Glomerular visceral epithelial cell (primary cell): ENCODE results near the gene PSMB11.

Experiments used
- DNase-seq: peaks from one replicate; pipeline ENCODE4 v3.0.0-alpha.2; 2016; ENCODE audit errors: extremely low spot score

Gene PSMB11

DNA sequence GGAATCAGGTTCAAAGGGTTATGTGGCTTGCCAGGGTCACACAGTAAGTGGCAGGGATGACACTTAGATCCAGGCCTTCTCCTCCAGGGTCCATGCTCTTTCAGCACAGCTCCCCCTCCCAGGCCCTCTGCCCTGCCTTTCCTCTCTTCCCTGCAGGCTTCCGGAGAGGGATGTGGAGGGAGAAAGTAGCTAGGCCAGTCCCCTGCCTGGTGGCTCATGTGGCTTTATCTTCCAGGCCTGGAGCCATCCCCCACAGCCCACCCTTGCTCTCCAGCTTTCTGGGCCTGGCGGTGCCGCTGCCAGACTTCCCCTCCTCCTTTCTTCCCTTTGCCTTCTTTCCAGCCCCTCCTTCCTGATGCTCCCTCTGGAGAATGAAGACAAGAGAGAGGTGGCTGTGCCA, 1.7 kb downstream of the PSMB11 start:
- DNase-seq, result no peak

DNA sequence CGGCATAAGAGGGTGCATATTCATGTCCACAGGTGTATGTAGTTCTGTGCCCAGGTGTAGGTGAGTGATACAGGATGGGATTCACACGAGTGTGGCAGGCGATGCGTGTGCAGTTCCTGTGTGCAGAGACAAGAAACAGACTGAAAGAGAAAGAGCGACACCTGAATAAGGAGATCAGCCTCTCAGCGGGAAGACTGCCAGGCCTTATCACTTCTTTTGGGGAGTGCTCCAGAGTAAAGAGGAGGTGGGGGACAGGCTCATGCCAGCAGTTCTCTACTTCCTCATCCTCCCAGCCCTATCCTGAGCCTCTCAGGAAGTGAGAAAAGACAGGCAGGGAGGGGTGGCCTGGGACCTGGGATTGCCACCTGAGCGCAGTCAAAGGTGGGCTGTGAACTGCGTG, 2.8 kb downstream of the PSMB11 start:
- no peak for DNase-seq

DNA sequence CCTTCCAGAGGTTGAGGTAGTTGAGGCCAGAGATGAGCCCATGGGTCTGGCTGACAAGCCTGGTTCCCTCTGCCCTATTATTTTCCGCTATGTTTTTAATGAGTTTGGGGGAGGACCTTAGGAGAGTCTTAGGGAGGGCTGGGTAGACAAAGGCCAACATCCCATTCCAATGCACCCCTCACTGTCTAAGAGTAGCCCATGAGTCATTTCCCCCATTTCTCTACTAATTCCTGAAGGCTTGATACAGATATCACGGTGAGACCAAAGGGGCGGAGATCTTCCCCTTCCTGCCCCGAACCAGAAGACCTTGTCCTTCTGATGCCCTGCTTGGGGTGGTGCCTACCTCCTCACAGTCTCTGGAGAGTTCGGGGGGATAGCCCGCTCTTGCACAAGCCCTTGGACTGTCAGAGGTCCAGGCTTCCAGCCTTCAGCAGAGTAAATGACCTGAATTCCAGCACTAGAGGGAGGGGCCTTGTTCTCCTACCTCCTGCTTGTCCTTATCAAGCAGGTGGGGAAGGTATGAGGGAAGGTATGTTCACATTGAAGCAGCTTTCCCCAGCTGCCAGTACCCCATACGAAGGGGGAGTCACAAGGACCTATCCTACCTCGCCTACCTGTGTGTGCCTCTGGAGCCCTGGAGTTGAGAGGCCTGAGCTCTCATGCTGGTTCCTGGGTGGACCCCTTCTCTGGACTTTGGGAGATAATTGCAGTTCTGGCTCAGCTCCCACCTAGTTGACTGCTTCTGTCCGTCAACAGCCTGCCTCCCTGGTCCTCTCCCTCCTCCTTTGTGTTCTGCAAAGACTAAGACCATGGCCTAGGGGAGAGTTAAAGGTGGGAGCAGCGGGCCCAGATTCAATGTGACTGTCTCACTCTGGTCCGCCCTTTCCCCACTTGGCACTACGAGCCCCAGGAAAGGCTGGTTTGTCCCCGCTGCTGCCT, 3.7 kb downstream of the PSMB11 start:
- DNase-seq, result no peak

DNA sequence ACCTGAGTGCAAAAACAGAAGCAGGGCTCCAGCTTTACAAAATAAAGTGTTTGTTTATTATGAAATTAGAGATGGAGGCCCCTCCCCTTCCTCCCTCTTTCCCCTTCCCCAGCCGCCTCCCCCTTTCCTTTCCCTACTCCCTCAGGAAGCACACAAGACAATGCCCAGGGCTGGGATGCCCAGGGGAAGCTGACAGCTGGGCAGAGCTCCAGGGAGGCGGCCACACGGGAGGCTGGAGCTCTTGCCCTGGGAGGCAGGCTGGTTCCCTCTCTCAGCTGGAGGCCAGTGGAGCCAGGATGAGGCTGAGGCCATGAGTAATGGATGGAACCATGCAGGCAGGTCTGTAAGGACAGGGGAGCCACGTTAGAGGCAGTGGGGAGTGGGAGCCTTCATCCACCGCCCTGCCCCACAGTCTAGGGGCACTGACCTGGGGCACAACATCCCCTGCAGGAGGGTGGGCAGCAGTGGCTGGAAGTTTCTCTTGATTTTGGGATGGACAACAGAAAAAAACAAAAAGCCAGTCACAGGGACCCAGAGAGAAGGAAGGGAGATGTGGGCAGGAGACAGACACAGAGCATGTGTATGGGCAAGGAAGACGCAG, 5.1 kb downstream of the PSMB11 start:
- peak; percentile 20 for DNase-seq

DNA sequence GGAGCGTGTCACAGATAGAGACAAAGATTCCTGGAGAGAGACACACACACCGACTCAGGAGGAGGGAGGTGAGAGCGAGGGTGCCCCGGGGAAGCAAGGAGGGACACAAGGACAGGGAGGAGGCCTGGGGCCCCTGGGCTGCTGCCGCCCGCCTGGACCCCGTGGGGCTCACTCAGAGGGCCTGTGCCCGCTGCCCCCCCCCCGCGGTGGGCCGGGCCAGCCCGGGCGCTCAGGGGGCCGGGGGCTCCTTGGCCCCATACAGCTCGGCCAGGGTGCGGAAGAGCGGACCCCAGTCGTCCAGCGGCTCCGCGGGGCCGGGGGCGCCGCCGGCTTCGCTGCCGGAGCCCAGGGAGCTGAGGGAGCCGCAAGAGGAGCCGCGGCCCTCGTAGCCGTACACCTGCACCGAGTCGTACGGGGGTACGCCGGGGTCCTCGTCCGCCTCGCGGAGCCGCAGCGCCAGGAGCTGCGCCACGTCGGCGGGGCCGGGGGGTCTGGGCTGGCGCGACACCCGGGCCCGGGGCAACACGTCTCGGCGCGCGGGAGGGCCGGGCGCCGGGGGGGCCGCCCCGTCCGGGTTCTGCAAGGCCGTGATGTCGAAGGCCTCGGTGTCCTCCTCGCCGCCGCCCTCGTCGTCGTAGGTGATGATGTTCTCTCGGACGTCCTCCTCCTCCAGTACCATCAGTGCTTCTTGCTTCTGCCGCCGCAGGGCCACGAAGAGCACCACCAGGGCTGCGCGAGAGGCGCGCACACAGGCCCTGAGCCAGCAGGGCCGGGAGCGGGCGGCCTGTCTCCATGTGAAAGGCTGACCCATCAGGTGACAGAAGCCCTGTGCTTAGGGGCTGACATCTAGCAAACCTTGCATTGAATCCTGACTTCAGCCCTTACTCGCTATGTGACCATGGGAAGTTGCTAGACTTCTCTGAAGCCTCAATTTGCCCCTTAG, 6.0 kb downstream of the PSMB11 start:
- DNase-seq, result no peak

DNA sequence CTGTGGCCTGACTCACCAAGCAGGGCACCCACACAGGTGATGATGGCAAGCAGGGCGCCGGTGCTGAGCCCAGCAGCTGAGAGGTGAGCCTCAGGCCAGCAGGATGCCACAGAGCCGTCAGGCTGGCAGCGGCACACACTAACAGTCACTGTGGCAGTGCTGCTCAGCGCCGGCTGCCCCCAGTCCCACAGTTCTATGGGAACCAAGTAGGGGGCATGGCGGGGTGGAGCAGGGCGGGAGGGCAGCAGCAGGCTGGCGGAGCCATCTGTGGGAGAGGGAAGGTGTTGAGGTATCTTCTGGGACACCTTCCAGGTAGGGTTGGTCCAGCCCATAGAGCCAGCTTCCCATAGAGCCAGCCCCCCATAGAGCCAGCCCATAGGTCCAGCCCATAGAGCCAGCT, 7.0 kb downstream of the PSMB11 start:
- DNase-seq, result no peak

DNA sequence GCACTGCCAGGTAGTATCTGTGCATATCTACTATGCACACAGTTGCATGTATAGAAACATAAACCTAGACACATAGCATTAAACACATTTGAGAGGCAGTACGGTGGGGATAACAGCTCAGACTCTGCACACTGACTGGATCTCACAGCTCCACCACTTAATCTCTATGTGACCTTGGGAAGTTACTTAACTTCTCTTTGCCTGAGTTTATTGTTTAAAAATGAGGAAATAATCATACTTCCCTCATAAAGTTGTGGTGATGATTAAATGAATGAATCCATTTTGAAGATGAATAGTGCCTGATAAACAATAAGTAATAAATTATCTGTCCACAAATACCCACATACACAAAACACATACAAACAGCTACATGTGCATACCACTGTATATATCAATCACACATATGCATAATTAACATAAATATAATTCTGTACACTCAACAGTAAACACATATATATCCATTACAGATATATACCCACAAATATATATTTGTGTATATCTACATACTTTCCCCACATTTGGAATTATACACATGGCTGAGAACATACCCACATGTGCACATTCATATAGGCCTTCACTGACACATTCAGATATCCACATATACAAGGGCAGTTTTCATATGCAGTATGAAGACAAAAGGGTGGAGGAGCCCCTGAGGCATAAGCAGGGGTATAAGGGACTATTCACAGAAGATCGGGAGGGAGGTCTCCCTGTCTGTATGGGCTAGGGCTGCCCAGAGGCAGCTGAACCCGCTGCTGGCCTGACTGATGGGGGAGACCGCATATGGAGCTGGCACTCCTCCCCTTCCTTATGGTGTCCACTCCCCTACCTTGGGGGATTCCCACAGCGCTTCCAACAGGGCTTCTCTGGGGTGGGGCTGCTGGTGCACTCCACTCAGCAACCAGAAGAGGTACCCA, 9.4 kb downstream of the PSMB11 start:
- DNase-seq, result no peak

DNA sequence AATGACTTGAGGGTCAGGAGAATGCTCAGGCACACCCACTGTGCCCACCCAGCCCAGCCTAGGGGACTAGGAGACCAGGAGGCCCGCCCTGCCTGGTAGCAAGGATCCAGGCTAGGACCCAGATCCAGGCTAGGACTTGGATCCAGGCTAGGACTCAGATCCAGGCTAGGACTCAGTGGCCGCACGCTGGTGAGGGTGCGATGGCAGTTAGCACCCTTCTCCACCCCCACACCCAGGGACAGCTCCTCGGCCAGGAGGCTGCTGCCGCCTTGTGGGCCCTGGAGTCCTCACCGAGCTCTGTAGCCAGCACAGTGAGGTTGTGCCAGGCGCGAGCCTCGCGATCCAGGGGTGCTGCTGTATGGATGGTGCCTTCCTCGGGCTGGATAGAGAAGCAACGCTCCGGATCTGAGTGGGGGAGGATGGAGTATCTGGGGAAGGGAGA, 10.2 kb downstream of the PSMB11 start:
- DNase-seq, result no peak

DNA sequence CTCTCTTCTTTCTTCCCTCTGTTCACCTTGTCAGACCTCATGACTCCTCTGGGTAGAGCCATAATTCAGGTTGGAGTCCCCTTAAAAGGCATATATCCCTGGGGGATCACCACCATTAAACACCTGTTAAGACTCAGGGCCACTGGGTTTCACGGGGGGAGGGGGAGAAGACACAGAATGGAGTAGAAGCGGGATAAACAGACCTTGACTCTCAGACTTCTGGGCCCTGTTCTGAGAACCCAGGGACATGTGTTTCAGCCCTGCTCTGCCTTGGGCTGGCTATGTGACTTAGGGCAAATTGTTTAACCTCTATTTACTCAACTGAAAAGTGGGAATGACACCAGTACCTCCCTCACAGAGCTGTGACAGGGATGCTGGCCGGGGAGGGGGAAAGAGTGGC, 10.7 kb downstream of the PSMB11 start:
- DNase-seq, result no peak

DNA sequence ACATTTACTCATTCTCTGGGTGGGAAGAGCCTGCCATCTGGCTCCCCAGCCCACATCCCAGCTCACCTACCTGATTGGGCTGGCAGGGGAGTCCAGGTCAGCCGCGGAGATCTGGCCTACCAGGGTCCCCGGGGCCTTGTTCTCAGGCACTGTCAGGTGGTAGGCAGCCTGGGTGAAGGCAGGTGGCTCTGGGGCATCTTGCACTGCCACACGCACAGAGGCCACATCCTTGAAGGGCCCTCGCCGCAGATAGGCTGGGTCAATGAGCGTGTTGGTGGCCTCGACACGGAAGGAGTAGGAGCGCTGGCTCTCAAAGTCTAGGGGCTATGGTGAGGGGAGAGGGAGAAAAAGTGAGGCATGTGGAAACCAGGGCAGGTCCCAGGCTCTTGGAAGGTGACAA, 11.4 kb downstream of the PSMB11 start:
- no peak for DNase-seq

DNA sequence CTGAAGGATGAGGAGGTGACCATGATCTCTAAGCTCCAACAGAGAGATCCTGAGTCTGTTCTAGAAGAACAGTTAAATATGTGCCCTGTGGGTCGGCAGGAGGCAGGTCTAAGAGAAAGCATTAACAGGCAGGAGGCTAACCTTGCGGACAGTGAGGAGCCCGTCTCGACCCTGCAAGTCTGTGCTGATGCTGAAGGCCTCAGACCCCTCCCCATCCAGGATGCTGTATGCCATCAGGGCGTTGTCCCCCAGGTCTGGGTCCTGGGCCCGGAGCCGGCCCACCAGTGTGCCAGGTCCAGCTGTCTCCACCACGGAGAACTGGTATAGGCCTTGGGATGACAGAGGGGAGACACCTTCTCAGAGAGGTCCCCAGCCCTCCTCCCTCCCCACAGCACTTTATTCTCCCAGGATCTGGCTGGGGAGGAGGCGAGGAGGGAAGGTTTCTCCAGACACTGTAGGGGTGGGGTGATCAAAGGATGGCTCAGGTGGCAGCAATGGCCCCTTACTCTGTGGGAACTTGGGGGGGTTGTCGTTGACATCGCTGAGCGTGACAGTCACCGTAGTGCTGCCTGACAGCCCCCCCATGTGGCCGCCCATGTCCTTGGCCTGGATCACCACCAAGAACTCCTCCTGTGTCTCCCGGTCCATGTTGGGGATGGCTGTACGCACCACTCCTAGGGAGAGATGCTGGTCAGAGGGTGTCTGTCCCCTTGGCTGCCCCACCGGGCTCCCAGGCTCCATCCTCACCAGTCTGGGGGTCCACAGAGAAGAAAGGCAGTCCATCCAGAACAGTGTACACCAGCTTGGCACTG, 12.2 kb downstream of the PSMB11 start:
- no peak for DNase-seq

DNA sequence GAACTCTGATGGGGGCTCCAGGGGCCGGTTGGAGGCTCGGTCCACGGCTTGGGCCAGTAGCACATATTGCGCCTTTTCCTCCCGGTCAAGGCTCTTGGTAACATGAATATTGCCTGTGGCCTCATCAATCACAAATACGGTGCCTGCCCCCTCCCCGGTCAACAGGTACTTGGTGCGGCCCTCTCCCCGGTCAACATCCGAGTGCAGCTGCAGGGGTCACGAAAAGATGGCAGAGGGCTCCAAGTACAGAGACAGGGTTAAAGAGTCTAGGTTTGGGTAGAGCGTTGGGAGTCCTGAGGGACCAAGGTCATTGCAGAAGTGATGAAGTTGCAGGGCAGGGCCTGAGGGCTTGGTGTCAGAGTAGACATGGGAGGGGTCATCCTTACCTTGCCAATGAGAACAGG, 13.1 kb downstream of the PSMB11 start:
- DNase-seq, result no peak

DNA sequence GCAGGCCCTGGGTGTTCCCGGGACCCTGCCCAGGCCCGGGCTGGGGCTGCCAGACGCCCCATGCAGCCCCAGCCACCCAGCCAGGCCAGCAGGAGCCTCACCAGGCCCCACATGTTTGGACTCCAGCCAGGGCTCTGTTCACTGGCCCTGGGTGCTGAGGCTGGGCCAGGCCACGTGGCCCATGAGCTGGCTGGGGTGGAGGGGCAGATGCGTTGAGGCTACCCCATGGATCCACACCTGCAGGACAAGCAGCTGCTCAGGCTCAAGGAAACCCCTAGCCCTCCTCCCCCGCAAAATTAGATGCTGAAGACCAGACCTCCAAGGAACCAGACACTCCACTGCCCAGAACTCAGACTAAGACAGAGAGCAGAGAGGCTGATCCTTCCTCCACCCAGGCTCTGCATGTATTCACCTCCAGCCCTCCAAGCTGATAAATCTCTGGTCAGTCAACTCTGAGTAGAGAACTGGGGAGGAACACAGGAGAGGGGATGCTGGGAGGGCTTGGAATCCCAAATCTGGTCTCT, 13.7 kb downstream of the PSMB11 start:
- DNase-seq, result peak; percentile 46

DNA sequence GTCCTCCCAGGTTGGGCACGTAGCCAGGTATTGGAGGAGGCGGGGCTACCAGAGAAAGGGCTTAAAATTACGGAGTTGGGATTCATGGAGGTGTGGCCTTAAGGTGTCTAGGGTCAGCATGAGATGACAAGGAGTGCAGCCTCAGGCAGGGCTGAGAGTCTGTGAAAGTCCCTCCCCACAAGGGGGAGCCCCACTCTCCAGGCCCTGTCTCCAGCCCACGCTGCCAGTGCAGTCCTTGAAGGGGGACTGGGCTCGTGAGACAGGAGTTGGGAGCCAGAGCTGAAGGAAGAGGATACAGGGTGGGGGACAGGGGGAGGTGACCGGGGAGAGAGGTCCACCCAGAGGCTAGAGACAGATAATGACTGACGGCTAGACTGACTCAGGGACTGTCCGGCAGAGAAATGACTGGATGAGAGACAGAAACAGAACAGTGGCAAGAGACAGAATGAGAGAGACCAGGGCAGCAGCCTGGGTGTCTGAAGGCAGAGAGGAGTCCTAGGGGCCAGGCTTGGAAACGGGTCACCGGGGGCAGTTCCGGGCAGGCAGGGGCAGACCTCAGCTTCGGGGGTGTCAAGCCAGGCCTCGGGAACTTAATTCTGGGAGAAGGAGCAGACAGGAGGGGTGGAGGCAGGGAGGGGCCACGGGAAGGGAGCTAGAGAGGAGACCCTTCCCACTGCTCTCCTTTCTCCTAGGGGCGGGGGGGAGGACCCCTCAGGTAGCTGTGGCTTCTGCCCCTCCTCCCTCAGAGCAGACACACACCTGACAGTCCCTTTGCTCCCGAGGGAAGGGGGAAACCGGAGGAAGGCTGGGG, 14.3 kb downstream of the PSMB11 start:
- DNase-seq, result peak; percentile 84

DNA sequence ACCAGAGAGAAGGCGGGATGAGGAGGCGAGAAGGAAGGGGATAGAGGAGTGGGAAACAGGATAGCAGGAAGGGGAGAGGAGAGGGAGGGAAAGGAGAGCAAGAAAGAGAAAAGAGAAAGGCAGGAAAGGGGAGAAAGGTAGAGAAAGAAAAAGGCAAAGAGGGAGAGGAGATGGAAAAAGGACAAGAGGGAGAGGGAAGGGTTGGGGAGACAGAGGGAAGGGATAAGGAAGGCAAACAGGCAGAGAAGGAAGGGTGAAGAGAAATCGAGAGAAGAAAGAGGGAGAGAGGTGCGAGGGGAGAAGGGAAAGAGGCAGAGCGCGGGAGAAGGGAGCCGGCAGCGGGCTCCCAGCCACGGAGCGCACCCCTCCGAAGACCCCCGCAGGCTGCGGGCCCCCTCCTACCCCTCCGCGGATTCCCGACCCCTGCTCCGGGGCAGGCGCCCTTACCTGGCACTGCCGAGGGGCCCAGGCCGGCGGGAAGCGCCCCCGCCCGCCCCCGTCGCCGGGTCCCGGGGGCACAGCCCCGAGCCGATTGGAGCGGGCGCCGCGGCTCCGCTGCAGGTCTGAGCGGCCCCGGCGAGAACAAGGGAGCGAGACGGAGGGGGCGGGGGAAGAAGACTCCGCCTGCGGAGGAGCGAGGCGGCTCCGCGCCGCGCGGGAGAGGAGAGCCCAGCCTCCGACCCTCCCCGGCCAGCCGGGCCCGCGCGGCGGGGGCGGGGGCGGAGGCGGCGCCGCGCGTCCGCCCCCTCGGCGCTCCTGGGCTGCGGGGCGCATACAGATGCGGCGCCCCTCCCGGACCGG, 15.1 kb downstream of the PSMB11 start, which contains the start of gene CDH24:
Gene CDH24 (minus strand): TSS at position 565 of the 801 bp plus-strand sequence. CDS start 1,787 bp downstream, outside the sequence.
- DNase-seq, result peak; percentile 85

DNA sequence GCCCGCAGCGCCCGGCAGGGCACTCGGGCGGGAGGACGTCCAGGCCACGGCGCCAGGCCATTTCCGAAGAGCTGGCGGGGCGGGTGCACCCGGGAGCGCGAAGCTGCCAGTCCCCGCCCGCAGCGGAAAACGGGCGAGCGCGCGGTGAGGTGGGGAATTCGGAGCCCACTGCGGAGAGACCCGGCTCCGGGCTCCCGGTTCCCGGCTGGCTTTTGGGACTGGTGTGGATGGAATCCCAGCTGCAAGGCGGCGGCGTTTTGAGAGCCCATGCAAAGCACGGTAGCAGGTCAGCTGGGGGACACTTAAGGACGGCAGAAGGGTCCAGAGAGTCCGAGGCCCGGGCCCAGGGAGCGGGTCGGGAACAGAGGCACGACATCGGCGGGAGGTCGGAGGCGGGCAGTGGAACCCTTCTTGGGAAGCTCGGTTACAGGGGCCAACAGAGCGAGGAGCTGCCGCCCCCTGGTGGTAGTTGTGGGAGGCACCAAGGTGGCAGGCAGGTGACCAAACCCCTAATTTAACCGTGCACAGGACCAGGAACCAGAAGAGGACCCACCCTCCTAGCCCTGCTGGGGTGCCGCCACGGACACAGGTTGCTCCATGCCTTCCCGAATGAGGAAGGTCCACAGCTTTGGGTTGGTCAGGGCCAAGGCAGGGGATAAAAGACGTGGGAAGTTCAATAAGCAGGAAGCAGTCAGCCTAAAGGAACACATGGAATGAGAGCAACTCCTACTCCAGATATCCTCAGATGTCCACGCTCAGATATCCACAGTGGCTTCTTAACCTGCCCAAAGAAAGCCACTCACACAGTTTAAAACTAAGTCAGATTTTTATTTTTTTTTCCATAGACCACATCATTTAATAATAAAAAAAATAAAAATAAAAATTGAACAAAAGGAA, 16.0 kb downstream of the PSMB11 start:
- DNase-seq, result peak; percentile 91
